Ammon's horn (tissue), 1 donor: Measurements from ENCODE around the gene ALG9.
A peak's percentile ranks its signal among the peaks of the same experiment; 100 is the strongest.
"Not testable (repeated sequence)": the region's sequence is repeated elsewhere in the genome, so short reads cannot be mapped to it uniquely, and the experiment has no call there.

Experiments used
- DNase-seq: peaks from one replicate; pipeline ENCODE4 v3.0.0-alpha.2; 2016; ENCODE audit warnings: low spot score

Gene ALG9

GRCh38 chr11:111795334-111795985 is 75.9 kb downstream of the ALG9 start:
- DNase-seq: no peak

DNA sequence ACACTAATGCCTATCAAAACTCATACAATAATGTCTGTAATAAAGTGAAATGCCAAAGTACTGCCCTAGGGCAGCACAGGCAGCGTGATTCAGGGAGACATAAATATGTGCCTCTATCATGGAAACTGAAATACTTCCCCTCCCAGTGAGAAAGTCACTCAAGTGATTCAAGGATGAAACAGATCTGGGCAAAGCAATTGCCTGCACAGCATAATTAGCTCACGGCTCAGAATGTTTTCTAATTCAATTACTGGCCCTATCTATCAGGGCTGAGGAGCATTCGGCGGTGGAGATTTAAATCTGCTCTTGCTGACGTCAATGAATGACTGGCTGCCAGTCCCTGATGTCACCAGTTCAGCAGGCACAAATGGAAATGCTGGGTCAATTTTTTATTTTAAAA is 77.5 kb downstream of the ALG9 start:
- DNase-seq: no peak

DNA sequence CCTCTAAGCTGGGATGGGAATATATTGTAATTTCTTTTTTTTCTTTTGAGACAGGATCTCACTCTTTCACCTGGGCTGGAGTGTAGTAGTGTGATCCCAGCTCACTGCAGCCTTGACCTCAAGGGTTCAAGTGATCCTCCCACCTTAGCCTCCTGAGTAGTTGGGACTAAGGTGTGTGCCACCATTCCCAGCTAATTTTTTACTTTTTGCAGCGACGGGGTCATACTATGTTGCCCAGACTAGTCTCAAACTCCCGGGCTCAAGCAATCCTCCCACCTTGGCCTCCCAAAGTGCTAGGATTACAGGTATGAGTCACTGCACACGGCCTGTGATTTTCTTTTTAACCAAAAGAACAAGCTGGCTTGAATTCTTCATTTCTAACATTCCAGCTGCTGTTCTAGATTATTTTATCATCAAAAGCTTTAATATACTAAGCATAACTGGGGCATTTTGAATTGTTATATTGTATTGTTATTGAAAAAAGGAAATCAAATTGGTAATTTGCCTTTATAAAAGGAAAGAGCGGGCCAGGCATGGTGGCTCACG is 78.4 kb downstream of the ALG9 start:
- DNase-seq: no peak

- no peak for DNase-seq
These were observed 79.1 kb downstream of the ALG9 start for GRCh38 chr11:111792314-111792713.

DNA sequence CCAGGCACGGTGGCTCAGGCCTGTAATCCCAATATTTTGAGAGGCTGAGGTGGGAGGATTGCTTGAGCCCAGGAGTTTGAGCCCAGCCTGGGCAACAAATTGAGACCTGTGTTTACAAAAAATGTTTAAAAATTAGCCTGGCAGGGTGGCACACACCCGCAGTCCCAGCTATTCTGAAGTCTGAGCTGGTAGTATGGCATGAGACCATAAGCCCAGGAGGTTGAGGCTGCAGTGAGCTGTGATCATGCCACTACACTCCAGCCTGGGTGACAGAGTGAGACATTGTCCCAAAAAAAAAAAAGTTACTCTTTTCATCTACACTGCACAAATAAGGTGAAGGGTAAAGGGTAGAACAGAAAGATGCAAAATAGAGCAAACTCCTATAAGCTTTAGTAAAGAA is 82.9 kb downstream of the ALG9 start:
- DNase-seq: no peak

DNA sequence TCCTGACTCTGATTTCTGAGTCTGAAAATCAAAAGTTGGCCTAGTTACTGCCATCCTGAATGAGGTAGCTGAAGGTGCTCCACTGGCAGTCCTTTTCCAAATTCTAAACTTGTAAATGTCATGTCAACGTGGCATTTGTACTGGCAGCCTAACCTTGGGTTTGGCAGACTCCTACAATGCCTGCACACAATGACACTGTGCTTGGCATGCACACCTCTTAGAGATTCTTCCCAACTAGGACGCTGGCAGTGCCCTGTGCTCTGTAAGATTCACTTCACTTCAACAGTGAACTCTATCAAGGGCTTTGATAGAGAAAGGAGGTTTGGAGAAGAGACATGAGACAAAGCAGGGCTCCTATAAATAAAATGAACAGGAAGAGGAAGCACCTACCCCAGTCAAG is 83.3 kb downstream of the ALG9 start:
- DNase-seq: no peak

DNA sequence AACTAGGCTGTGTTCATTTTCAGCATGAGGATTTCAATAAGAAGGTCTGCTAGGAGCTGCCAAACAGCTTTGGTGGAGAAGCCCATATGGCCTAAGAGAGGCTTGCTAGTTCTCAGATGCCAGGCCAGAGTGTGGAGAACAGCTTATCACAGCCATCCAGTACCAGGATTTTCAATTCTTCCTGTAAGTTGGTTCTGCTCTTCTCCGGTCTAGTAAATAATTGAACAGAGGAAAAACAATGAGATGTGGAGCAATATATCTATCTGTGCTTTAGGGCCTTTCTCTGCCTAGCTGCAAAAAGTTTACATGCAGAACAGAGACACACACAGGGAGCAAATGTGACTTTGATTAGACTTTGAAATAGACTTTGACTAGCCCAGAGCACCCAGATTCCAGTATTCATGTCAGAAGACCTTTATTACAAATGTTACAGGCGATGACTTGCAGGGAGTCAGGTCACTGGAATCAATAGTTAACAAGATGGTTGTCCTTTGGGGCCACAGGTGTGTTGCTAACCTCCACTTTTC is 85.4 kb downstream of the ALG9 start:
- no peak for DNase-seq

DNA sequence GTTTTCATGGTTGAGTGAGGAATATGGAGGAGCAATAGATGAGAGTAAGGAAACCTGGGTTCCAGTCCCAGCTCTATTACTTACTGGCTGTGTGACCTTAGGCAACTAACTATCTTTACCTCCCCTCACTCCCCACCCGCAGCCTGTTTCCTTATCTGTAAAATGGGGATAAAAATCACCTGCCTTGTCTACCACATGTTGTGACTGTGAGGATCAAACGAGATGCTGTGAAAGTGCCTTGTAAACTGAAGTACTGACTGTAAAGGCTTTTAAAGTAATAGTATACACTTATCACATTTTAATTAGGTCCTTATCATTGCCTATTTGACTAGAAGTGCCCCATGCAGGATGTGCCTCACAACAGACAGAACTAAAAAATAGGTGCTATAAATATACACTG is 86.3 kb downstream of the ALG9 start:
- no peak for DNase-seq

DNA sequence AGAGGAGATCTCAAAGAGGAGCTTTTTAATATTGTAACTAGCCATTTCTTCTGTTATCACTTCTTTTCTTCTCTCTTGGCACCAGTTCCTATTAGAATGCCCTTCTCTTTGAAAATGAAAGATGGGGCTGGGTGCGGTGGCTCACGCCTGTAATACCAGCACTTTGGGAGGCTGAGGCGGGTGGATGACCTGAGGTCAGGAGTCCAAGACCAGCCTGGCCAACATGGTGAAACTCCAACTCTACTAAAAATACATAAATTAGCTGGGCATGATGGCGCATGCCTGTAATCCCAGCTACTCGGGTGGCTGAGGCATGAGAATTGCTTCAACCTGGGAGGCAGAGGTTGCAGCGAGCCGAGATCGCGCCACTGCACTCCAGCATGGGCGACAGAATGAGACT is 87.1 kb downstream of the ALG9 start:
- DNase-seq: not testable (repeated sequence)

DNA sequence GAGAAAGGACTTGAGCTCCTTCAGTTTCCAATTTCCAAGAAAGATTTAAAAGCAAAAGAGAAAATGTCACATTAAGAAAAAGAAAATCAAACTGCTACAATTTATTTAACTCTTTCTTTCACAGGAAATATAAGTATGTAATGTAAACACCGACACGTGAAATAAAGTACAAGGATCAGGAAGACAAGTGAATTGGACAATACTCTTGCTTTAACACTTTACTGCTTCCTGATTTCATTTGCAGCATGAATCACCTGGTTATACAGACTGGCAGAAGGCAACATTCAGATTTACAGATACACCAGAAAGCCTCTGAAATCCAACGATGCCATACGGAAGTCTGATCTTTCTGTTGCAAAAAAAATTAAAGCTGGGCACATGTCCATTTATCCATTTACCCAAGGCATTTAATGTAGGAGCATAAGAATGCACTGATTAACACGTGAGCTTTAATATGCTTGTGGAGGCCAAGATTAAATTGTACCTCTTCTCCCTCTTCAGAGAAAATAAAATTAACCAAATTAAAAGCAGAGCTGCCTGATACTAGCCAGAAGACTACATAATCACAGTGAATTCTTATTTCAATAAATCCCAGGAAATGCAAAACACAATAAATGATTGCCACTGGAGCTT is 89.2 kb downstream of the ALG9 start:
- DNase-seq: no peak

DNA sequence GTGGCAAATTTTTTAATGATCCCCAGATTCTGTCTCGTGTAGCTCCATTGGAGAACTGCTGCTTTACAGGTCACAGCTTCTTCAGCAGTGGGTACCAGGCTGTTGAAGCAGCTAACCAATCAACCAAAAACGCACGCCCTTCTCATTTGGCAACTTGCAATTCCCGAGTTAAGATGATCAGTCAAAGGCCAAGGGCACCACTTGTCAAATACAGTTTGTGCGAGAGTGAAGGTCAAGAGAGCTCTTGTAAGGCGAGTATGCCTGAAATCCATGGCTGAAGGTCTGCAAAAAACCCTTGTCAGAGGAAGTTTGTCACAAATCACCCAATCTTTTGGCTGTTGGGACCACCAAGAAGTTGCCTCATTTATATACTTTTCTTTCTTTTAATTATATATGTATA is 92.3 kb downstream of the ALG9 start:
- DNase-seq: no peak

DNA sequence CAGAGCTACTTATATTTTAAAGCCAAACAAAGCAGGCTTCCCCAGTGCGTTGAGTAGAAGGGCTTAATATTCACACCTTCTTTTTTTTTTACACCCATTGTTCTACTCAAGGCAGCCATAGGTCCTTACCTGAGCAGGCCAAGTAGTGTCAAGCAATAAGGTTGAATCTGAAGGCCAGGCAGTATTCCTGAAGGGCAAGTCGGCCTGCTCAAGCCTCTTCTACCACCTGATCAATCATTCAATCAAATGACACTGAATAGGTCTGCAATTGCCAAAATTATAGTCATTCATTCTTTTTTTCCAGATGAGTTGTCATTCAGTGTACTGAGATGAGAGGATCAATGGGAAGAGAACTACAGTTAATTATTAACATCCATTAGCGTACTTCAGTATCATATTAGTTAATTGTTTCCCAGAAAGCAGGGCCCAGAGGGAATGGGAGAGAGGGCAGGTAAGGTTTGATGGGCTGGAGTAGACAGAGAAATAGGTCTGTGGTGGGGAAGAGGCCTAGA is 93.3 kb downstream of the ALG9 start:
- DNase-seq: no peak

- DNase-seq: peak; percentile 92
These were observed 94.0 kb downstream of the ALG9 start for GRCh38 chr11:111777094-111778046.

GRCh38 chr11:111776398-111777093 is 94.8 kb downstream of the ALG9 start:
- no peak for DNase-seq

- no peak for DNase-seq
These were observed 96.2 kb downstream of the ALG9 start for GRCh38 chr11:111774955-111775710.

GRCh38 chr11:111772535-111772934 is 98.8 kb downstream of the ALG9 start:
- DNase-seq: no peak

DNA sequence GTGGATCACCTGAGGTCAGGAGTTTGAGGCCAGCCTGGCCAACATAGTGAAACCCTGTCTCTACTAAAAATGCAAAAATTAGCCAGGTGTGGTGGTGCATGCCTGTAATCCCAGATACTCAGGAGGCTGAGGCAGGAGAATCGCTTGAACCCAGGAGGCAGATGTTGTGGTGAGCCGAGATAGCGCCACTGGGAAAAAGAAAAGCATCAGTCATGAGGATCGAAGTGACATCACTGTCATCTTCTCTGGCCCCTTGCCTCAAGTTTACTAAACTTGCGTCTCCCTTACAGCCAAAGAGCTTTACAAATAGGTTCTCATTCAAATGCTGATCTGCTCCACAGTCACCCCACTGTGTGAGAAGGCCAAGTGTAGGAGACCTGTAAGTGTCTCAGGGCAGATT is 100.2 kb downstream of the ALG9 start:
- not testable (repeated sequence) for DNase-seq

GRCh38 chr11:111770581-111771134 is 100.7 kb downstream of the ALG9 start:
- no peak for DNase-seq

DNA sequence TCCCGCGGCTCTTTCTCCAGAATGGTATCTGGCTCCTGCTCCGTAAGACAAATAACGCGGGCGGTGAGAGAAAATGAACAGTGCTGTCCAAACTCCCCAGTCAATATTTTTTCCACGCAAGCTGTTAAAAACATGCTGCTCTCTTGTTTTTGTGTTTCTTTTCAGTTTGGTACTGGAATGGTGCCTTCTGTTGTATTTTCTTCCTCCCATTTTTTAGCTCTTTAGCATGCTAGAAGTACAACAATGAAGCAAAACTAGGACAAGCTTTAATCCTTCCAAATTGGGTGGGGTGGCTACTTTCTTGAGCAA is 104.6 kb downstream of the ALG9 start:
- DNase-seq: no peak

DNA sequence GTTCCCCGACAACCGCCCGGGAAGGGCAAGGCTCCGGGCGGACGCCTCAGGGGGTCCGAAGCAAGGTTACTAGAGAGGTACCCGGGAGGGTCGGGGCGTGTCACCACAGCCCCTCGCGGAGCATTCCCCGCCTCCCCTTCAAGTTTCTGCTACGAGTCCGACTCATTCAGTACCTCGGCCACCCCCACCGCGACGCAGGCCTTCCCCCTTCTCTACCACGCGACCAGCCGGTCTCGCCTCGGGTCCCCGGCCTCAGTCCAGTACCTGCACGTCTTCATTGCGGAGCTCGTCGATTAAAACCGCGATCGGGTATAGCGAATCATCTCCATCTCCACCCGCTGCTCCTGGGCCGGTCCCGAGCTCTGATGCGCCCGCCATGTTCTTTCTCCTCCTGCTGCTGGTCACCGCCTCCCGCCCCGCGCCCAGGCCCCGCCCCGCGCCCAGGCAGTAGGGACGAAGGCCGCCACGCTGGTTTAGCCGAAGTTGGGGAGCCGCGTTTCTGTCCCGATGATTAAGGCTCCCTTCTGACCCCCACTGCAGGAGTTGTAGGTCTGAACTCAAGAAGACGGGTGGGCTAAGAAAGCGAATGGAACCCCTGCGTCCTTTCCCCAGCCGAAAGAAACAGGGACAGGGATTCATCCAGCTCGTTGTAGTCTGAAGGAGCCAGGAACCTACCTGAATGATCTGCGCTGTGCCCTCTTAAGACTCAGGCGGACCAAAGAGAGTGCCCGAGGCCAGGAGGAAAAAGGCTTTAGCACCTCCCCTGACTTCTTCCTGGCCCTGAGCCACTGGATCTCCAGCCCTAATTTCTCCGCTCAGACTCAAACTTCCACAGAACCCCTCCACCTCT is 105.2 kb downstream of the ALG9 start, which contains the start of gene PPP2R1B:
Gene PPP2R1B (minus strand): TSS at position 406 of the 850 bp plus-strand sequence. CDS start 28 bp downstream, at position 378.
- DNase-seq: peak; percentile 91
